Activated naive CD8-positive, alpha-beta T cell treated with anti-CD3 and anti-CD28 coated beads, Interleukin-2, amount 50 U/mL, for 24 hours (primary cell): Measurements from ENCODE around the gene ZCCHC9.
"Not testable (repeated sequence)": the region's sequence is repeated elsewhere in the genome, so short reads cannot be mapped to it uniquely, and the experiment has no call there.

Source experiments
- ATAC-seq: fragments of 150-1000 bp; cut with Tn5 transposase; one replicate; pipeline ENCODE4 v1.10.0; 2021
- DNase-seq: peaks from one replicate; pipeline ENCODE4 v3.0.0; 2021
- H3K27ac Mint-ChIP-seq: one replicate; pipeline ENCODE4 v1.8.0; 2021; ENCODE audit warnings: mild to moderate bottlenecking, mixed read lengths
- H3K27me3 Mint-ChIP-seq: one replicate; pipeline ENCODE4 v1.8.0; 2021; ENCODE audit warnings: mixed read lengths
- H3K36me3 Mint-ChIP-seq: one replicate; pipeline ENCODE4 v1.8.0; 2021; ENCODE audit warnings: low read depth, mixed read lengths
- H3K4me1 Mint-ChIP-seq: one replicate; pipeline ENCODE4 v1.8.0; 2021; ENCODE audit warnings: mixed read lengths
- H3K4me3 Mint-ChIP-seq: one replicate; pipeline ENCODE4 v1.8.0; 2021; ENCODE audit warnings: mild to moderate bottlenecking, moderate library complexity, mixed read lengths
- H3K9me3 Mint-ChIP-seq: one replicate; pipeline ENCODE4 v1.8.0; 2021; ENCODE audit warnings: mixed read lengths

Gene ZCCHC9

DNA sequence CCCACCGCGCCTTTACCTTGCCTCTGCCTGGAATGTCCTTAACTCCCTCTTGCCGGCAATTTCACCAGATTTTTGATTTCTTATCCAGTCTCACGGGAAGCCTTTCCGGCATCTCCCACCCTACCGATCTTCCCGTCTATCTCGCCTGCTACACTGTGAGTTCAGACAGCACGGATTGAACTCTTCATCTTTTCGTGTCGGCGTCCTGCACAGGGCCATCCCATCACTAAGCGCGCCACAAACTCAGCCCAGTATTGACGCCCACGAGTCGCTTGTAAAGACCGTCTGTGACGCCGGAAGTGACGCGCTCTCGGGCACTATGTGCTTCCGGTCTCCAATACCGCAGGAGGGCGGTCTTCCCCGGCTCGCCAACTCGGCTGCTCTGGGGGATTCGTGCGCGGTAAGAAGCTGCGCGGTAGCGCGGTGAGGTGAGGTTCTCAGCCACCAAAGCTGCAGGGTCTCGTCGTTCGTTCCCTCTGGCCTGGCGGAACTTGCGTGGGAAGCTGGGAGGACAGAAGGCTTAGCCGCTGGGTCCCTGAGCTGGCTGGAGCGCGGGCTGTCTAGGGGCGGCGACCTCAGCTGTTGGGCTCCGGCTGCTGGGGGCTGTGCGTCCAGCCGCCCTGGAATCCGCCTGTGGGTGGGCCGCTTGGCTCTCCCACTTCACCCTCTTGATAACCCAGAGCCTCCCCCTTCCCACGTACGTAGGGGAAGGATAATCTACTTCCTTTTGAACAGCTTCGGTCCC, at the start of gene ZCCHC9:
TSS of gene ZCCHC9 (plus strand) at position 317 of the 745 bp plus-strand sequence. CDS start 3,171 bp downstream, outside the sequence.
- DNase-seq: peak; percentile 93
- Mint-ChIP-seq H3K36me3 (peaks cover 16% of the 10 kb centered on the region), H3K27me3 (no peaks in the 10 kb centered on the region), H3K27ac (peak within 1 kb of the TSS; percentile 95), H3K9me3 (no peaks in the 10 kb centered on the region), H3K4me1 (peaks cover 56% of the 10 kb centered on the region), H3K4me3 (peak within 1 kb of the TSS; percentile 97)
- ATAC-seq: peak; percentile 96

- Mint-ChIP-seq H3K36me3 (peaks cover 2% of the 10 kb centered on the region), H3K4me3 (no peak overlapping the region), H3K9me3 (no peaks in the 10 kb centered on the region), H3K4me1 (no peaks in the 10 kb centered on the region), H3K27me3 (no peaks in the 10 kb centered on the region), H3K27ac (no peak overlapping the region)
- DNase-seq: no peak
- no peak for ATAC-seq
Observed at GRCh38 chr5:81251922-81252321, 49.5 kb upstream of the ZCCHC9 start.

DNA sequence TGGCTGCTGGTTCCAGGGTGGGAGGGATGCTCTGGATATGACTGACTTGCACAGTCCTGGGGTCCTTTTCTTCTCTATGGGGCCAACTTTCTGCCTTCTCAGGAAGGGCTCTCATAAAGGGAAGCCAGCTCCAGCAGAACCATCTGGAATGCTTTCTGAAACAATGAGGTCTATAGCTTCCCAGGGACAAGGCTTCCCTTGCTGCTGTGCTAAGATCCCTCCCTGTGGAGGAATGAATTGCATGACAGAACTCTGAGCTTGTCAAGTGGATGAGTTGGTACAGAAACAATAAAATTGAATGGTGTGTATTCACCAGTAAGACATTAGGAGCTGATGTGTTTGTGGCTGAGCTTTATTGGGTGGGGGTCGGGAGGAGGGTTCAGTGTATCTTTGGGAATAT, 48.5 kb upstream of the ZCCHC9 start:
- H3K27ac Mint-ChIP-seq: no peak overlapping the region
- no peaks in the 10 kb centered on the region for H3K27me3 Mint-ChIP-seq
- no peak overlapping the region for H3K4me3 Mint-ChIP-seq
- ATAC-seq (no peak), DNase-seq (no peak)
- no peaks in the 10 kb centered on the region for H3K4me1 Mint-ChIP-seq
- no peaks in the 10 kb centered on the region for H3K9me3 Mint-ChIP-seq
- peaks cover 4% of the 10 kb centered on the region for H3K36me3 Mint-ChIP-seq

- H3K9me3 Mint-ChIP-seq: no peaks in the 10 kb centered on the region
- ATAC-seq (no peak), DNase-seq (no peak)
- H3K4me1 Mint-ChIP-seq: no peaks in the 10 kb centered on the region
- no peaks in the 10 kb centered on the region for H3K27me3 Mint-ChIP-seq
- no peak overlapping the region for H3K4me3 Mint-ChIP-seq
- H3K36me3 Mint-ChIP-seq: peaks cover 4% of the 10 kb centered on the region
- H3K27ac Mint-ChIP-seq: no peak overlapping the region
Observed at GRCh38 chr5:81253875-81254274, 47.5 kb upstream of the ZCCHC9 start.

DNA sequence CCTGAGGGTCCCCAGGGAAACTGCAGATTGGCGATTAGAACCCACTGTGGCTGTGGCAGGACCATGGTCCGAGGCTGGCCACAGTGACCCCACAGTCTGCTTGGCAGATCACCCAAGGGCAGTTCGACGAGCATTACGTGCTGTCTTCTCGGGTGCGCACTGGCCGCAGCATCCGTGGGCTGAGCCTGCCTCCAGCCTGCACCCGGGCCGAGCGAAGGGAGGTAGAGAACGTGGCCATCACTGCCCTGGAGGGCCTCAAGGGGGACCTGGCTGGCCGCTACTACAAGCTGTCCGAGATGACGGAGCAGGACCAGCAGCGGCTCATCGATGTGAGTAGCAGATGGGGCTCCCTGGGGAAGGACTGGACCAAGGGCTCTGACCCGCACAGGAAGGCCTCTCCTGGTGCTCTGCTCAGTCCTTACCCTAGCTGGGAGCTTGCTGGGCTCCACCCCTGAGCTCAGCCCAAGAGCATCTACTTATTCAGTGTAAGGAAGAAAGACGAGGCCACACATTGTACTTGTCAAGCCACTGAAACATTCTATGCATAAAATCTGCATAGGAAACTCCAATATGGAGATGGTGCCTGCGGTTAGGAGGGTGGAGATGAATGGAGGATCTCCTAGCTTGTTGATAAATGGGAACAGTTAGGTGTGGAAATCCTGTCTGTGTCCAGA, 46.4 kb upstream of the ZCCHC9 start:
- H3K9me3 Mint-ChIP-seq: peaks cover 5% of the 10 kb centered on the region
- no peak for DNase-seq
- H3K36me3 Mint-ChIP-seq: peaks cover 8% of the 10 kb centered on the region
- no peaks in the 10 kb centered on the region for H3K4me1 Mint-ChIP-seq
- ATAC-seq: no peak
- no peak overlapping the region for H3K27ac Mint-ChIP-seq
- H3K27me3 Mint-ChIP-seq: no peaks in the 10 kb centered on the region
- H3K4me3 Mint-ChIP-seq: no peak overlapping the region

GRCh38 chr5:81256766-81257165, 44.6 kb upstream of the ZCCHC9 start:
- H3K27me3 Mint-ChIP-seq: no peaks in the 10 kb centered on the region
- peaks cover 15% of the 10 kb centered on the region for H3K9me3 Mint-ChIP-seq
- H3K4me1 Mint-ChIP-seq: no peaks in the 10 kb centered on the region
- no peak for DNase-seq
- no peak overlapping the region for H3K27ac Mint-ChIP-seq
- no peak overlapping the region for H3K4me3 Mint-ChIP-seq
- H3K36me3 Mint-ChIP-seq: peaks cover 14% of the 10 kb centered on the region
- ATAC-seq: no peak

GRCh38 chr5:81262796-81263195, 38.6 kb upstream of the ZCCHC9 start:
- not testable (repeated sequence) for H3K27me3 Mint-ChIP-seq, H3K27ac Mint-ChIP-seq, DNase-seq, H3K4me1 Mint-ChIP-seq, ATAC-seq, H3K4me3 Mint-ChIP-seq
- H3K36me3 Mint-ChIP-seq: peaks cover 30% of the 10 kb centered on the region
- H3K9me3 Mint-ChIP-seq: peaks cover 33% of the 10 kb centered on the region

DNA sequence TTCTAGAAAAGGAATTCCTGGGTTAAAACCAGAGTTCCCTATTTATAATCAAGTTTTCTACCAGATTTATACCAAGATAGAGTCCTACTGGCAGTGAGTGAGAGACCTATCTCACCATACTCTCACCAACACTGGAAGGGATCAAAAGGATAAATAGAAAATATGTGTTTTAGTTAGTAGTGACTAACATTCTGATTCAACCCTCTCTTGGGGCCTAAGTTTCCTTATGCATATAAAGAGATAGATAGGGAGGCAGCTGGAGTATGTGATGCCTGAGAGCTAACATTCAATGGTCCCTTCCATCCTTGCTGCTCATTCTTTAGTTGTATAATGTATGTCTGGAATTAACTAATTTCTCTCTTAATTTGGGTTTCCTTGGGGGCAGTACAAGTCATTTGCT, 36.3 kb upstream of the ZCCHC9 start:
- Mint-ChIP-seq H3K27ac (no peak overlapping the region), H3K27me3 (no peaks in the 10 kb centered on the region), H3K36me3 (peaks cover 25% of the 10 kb centered on the region), H3K4me3 (no peak overlapping the region), H3K9me3 (peaks cover 28% of the 10 kb centered on the region), H3K4me1 (peaks cover 11% of the 10 kb centered on the region)
- DNase-seq (no peak), ATAC-seq (no peak)

GRCh38 chr5:81268521-81269196, 32.7 kb upstream of the ZCCHC9 start:
- H3K36me3 Mint-ChIP-seq: peaks cover 28% of the 10 kb centered on the region
- no peak for DNase-seq
- H3K9me3 Mint-ChIP-seq: peaks cover 28% of the 10 kb centered on the region
- no peak for ATAC-seq
- H3K4me3 Mint-ChIP-seq: no peak overlapping the region
- H3K27me3 Mint-ChIP-seq: no peaks in the 10 kb centered on the region
- no peak overlapping the region for H3K27ac Mint-ChIP-seq
- H3K4me1 Mint-ChIP-seq: peaks cover 14% of the 10 kb centered on the region

GRCh38 chr5:81269751-81270393, 31.5 kb upstream of the ZCCHC9 start:
- DNase-seq (no peak), ATAC-seq (no peak)
- peaks cover 17% of the 10 kb centered on the region for H3K4me1 Mint-ChIP-seq
- no peak overlapping the region for H3K4me3 Mint-ChIP-seq
- H3K27ac Mint-ChIP-seq: no peak overlapping the region
- H3K36me3 Mint-ChIP-seq: peaks cover 30% of the 10 kb centered on the region
- no peaks in the 10 kb centered on the region for H3K27me3 Mint-ChIP-seq
- H3K9me3 Mint-ChIP-seq: peaks cover 38% of the 10 kb centered on the region

DNA sequence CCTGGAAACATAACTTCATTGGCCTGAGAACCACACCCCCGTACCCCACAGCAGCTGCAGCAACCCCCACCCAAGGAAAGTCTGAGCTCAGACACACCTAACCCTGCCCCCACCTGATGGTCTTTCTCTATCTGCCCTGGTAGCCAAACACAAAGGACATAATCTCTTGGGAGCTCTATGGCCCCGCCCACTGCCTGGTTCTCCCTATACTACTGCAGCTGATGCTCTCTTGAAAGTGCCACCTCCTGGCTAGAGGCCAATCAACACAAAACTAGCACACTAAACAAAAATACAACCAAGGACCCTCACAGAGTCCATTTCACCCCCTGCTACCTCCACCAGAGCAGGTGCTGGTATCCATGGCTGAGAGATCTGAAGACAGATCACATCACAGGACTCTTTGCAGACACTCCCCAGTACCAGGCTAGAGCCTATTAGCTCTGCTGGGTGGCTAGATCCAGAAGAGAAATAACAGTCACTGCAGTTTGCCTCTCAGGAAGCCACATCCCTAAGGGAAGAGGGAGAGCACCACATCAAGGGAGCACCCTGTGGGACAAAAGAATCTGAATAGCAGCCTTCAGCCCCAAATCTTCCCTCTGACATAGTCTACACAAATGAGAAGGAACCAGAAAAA, 30.9 kb upstream of the ZCCHC9 start:
- H3K4me3 Mint-ChIP-seq, DNase-seq, H3K27ac Mint-ChIP-seq, H3K27me3 Mint-ChIP-seq, ATAC-seq: not testable (repeated sequence)
- Mint-ChIP-seq H3K36me3 (peaks cover 37% of the 10 kb centered on the region), H3K9me3 (peaks cover 44% of the 10 kb centered on the region), H3K4me1 (peaks cover 17% of the 10 kb centered on the region)

DNA sequence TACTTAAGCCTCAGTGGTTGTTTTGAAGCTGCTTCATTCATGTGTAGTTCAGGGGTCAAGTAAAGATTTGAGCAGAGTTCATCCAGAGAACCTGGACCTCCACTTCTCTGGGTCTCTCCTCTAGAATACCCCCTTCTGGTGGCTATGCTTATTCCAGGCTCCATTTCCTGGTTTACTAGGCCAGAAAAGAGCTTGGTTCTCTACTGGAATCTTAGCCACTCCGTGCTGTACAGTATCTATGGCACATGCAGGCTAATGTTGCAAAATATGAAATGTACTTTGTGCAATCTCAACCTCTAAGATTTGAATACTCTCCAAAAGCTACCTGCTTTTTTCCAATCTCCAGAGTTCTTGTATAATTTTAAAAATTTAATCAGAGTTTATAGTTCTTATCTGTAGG, 17.4 kb upstream of the ZCCHC9 start:
- no peak overlapping the region for H3K4me3 Mint-ChIP-seq
- no peaks in the 10 kb centered on the region for H3K27me3 Mint-ChIP-seq
- DNase-seq (no peak), ATAC-seq (no peak)
- peaks cover 28% of the 10 kb centered on the region for H3K36me3 Mint-ChIP-seq
- H3K27ac Mint-ChIP-seq: no peak overlapping the region
- H3K9me3 Mint-ChIP-seq: peaks cover 8% of the 10 kb centered on the region
- peaks cover 43% of the 10 kb centered on the region for H3K4me1 Mint-ChIP-seq

GRCh38 chr5:81286059-81286617, 15.2 kb upstream of the ZCCHC9 start:
- no peak overlapping the region for H3K27ac Mint-ChIP-seq
- DNase-seq (no peak), ATAC-seq (no peak)
- H3K9me3 Mint-ChIP-seq: peaks cover 8% of the 10 kb centered on the region
- no peak overlapping the region for H3K4me3 Mint-ChIP-seq
- H3K27me3 Mint-ChIP-seq: no peaks in the 10 kb centered on the region
- H3K4me1 Mint-ChIP-seq: peaks cover 64% of the 10 kb centered on the region
- H3K36me3 Mint-ChIP-seq: peaks cover 36% of the 10 kb centered on the region

DNA sequence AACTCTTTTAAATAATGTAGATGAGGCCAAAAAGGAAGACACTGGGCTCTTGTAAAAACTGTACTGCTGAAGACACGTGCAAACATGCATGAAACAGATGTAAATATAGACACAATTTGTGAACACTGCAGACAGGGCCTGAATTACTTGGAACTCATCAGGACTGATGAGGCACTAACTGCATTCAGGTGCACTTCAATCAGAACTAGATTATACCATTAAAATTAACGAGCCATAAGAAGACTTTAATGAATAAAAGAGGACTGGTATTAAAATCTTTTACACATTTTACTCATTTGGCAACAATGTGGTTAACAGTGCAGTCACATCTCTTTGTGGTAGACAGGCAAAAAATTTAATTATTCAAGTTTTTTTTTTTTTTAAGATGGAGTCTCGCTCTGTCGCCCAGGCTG, 13.4 kb upstream of the ZCCHC9 start:
- Mint-ChIP-seq H3K27me3 (no peaks in the 10 kb centered on the region), H3K4me3 (no peak overlapping the region), H3K4me1 (peaks cover 71% of the 10 kb centered on the region), H3K36me3 (peaks cover 43% of the 10 kb centered on the region), H3K27ac (no peak overlapping the region), H3K9me3 (peaks cover 15% of the 10 kb centered on the region)
- ATAC-seq (no peak), DNase-seq (no peak)
